Fibroblast of upper back skin (primary cell): ENCODE data around the gene FGB.
"Not testable (repeated sequence)": the region's sequence is repeated elsewhere in the genome, so short reads cannot be mapped to it uniquely, and the experiment has no call there.

ENCODE experiments used
- DNase-seq: peaks from one replicate; pipeline ENCODE4 v3.0.0-alpha.2; 2013

FGB gene

GRCh38 chr4:154566639-154567204, 3.9 kb downstream of the FGB start:
- no peak for DNase-seq

- no peak for DNase-seq
These were observed 6.2 kb downstream of the FGB start for GRCh38 chr4:154569028-154569427.

DNA sequence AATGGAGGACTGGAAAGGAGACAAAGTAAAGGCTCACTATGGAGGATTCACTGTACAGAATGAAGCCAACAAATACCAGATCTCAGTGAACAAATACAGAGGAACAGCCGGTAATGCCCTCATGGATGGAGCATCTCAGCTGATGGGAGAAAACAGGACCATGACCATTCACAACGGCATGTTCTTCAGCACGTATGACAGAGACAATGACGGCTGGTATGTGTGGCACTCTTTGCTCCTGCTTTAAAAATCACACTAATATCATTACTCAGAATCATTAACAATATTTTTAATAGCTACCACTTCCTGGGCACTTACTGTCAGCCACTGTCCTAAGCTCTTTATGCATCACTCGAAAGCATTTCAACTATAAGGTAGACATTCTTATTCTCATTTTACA, 6.8 kb downstream of the FGB start:
- no peak for DNase-seq

- no peak for DNase-seq
These were observed 10.5 kb downstream of the FGB start for GRCh38 chr4:154573190-154573870.

- no peak for DNase-seq
These were observed 11.5 kb downstream of the FGB start for GRCh38 chr4:154574311-154574710.

GRCh38 chr4:154577324-154577723, 14.5 kb downstream of the FGB start:
- DNase-seq = no peak

GRCh38 chr4:154578919-154579318, 16.1 kb downstream of the FGB start:
- no peak for DNase-seq

- no peak for DNase-seq
These were observed 17.1 kb downstream of the FGB start for GRCh38 chr4:154579927-154580326.

DNA sequence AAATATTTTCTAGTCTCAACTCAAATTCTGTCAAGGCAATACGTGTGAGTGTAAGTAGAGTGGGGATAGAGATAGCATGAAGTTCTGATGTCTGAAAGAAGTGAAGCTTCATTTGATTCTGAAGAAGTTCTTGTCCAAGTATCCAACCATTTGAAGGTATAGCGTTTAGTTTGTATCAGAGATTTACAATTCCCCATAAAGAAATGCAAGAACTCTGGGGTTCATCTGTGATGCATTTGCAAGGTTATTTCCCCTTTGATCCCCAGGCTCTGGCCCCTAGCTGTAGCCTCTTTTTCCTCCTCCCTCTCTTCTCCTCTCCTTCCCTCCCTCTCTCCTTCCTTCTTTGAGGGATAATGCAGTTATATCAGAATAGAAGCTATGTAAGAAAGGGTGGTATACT, 19.9 kb downstream of the FGB start:
- DNase-seq = no peak

- DNase-seq = no peak
These were observed 20.4 kb downstream of the FGB start for GRCh38 chr4:154583230-154583629.

DNA sequence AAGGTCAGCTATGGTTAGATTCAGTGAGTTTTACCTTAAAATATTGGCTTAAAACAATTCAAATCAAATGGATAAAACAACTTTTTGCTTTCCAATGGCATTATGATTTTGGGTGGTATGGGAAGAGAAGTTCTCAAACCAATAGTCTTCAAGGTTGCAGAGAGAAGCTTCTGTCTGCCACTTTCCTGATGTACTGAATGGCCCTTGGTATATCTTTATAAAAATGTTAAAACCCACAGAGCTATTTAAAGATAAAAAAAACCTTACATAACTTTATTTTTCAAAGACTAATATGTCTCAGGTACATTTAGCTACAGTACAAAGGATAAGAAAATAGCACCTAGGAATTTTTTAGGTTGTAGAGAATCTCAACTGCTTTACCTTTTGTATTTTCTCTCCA, 20.9 kb downstream of the FGB start:
- no peak for DNase-seq

DNA sequence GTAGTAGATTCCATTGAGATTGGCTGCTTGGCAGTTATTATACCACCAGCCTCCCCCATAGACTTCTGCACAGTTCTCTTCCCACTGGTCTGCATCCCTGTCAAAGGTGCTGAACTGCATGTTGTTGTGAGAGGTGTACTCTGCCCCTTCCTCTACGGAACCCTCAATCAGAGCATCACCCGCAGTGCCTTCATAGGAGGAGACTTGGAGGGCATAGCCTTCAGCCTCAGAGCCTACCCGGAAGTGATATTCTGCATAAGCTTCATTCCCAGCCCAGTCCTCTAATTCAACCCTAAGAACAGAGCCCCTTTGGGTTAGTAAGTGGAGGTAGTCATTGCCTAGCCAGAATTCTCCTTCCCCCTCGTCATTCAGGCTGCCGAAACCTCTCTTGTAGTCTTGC, 21.4 kb downstream of the FGB start:
- no peak for DNase-seq

- DNase-seq = no peak
These were observed 22.7 kb downstream of the FGB start for GRCh38 chr4:154585369-154586018.

DNA sequence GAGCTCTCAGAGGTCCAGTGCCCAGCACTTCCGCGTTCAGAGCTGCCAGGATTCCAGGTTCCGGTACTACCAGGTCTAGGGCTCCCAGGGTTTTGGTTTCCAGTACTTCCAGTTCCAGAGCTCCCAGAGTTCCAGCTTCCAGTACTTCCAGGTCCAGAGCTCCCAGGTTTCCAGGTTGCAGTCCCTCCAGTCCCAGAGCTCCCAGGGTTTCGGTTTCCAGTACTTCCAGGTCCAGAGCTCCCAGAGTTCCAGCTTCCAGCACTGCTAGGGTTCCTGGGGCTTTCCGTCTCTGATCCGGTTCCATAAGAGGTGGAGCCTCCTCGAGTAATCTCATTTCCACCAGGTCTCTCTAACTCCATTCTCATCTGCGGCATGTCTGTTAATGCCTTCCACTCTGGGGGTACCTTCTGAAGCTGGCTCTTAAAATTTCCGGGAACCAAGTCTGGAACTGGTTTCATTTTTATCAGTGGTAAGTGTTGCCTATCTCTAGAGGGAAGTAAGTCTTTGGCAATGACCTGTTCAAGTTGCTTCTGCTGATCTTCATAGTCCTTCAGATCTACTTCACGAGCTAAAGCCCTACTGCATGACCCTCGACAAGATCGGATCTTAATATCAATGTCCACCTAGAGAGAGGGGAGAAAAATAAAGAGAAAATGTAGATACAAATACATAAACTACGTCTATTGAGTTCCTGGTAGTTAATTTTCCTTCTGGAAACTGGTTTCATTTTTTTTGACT, 23.7 kb downstream of the FGB start:
- no peak for DNase-seq

- DNase-seq = no peak
These were observed 25.4 kb downstream of the FGB start for GRCh38 chr4:154588198-154588597.

DNA sequence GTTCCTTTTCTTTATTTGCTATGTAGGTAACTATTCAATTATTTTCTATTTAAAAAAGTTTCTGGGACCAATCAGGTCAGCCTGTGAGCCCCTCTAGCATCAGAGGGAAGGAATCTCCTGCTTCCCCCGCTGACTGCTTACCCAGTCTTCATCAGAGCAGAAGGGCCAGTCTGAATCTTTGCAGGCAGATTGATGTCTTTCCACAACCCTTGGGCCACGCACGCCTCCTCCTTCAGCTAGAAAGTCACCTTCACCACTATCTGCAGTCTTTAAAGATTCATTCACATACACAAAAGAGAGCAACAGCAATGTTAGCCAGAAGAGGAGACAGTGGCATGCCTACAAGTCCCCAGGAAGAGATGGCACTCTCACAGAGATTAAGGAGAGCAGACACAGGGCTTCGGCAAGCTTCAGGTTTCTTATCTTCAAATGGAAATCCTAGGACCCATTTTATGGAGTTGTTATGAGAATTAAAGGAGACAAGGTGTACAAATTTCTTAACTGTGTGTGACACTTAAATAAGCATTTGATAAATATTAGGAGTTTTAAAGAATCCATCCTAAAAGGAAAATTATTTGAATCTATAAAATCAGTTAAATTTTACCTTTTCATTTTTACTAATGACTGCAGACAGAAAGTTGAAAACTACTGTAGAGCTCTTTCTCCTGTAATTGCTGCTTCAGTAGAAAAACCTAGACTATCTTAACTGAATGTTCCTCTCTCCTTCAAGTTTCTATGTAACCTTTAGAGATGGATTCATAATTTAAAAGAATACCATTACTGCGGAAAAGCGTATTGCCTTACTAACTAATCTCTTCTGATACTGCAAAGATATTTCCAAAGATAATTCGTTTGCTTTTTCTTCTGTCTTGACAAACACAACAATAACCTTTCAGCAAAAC, 26.7 kb downstream of the FGB start:
- no peak for DNase-seq

GRCh38 chr4:154590329-154591006, 27.7 kb downstream of the FGB start, which contains the start of gene FGA:
TSS of gene FGA (minus strand) at chr4:154590742. CDS start at chr4:154590687, 55 bp downstream.
- DNase-seq = no peak

- DNase-seq = no peak
These were observed 29.1 kb downstream of the FGB start for GRCh38 chr4:154591890-154592289.

DNA sequence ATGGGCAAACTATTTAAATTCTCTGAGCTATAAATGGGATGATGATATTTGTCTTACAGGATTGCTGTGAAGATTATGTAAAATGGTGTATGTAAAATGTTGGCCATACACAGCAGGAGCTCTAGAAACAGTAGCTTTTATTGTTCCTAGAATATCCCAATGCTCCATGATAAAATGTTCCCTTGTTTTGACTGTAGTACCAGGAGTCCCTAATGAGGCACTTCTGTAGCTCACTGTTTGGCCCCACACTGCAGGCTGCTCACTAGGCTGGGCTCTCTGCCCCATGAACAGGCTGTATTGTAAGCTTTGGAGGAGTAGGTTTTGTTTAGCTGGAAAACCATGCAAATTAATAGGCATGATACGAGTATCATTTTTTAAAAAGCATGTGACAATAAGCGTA, 31.1 kb downstream of the FGB start:
- no peak for DNase-seq

- DNase-seq = not testable (repeated sequence)
These were observed 31.5 kb downstream of the FGB start for GRCh38 chr4:154594343-154594742.

DNA sequence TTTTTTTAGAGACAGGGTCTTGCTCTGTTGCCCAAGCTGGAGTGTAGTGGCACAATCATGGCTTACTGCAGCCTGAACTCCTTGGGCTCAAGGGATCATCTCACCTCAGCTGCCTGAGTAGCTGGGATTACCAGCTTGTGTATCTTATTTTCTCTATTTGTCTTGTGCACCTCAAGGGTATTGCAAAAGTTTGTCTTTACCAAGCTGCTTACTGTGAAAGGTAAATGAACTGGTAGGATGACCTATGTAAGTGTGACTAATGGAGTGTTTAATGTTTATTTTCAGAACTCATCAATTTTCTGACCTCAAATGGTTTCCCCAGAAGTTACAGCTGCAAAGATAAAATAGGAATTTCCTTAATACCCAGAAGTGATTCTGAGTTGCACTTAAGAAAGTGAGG, 33.0 kb downstream of the FGB start:
- no peak for DNase-seq

- DNase-seq = not testable (repeated sequence)
These were observed 34.5 kb downstream of the FGB start for GRCh38 chr4:154597281-154597680.
